Skeletal muscle tissue (tissue), 4 donors: ENCODE data around the gene TMEM174. TPM values are rescaled to one million over a fixed set of nuclear protein-coding genes. Genes with fewer than 3 reads are reported as not detected.
"Not testable (repeated sequence)": the region's sequence is repeated elsewhere in the genome, so short reads cannot be mapped to it uniquely, and the experiment has no call there.

Experiments
- H3K27ac ChIP-seq: one replicate; pipeline ENCODE4 v1.7.0; 2013; ENCODE audit warnings: mild to moderate bottlenecking, low read depth, low read length, inconsistent platforms
- H3K27me3 ChIP-seq, 3 donors: one replicate each; pipeline ENCODE4 v1.7.0; 2013; ENCODE audit warnings: low read length in 3 of 3; ENCODE audit not compliant: control insufficient read depth in 3 of 3, insufficient read depth in 3 of 3
- H3K36me3 ChIP-seq, 3 donors: one replicate each; pipeline ENCODE4 v1.7.0; 2013; ENCODE audit warnings: low read length in 3 of 3; ENCODE audit not compliant: control insufficient read depth in 3 of 3, insufficient read depth in 3 of 3
- H3K4me1 ChIP-seq, 3 donors: one replicate each; pipeline ENCODE4 v1.7.0; 2013; ENCODE audit warnings: low read length in 3 of 3, mild to moderate bottlenecking in 3 of 3; ENCODE audit not compliant: control insufficient read depth in 3 of 3, insufficient read depth in 3 of 3
- H3K4me3 ChIP-seq, 3 donors: one replicate each; pipeline ENCODE4 v1.7.0; 2013; ENCODE audit warnings: low read length in 3 of 3
- H3K9ac ChIP-seq, 3 donors: one replicate each; pipeline ENCODE4 v1.7.0; 2013; ENCODE audit warnings: low read length in 3 of 3, mild to moderate bottlenecking in 3 of 3, moderate library complexity in 2 of 3, low read depth in 1 of 3
- H3K9me3 ChIP-seq, 3 donors: one replicate each; pipeline ENCODE4 v1.7.0; 2013; ENCODE audit warnings: low read length in 3 of 3; ENCODE audit not compliant: control insufficient read depth in 3 of 3
- total RNA-seq: library from RNA; depleted of rRNA; stranded (reverse); fragments of >200 nt; gene quantifications from one replicate; pipeline ENCODE4 v1.2.3, GENCODE V29; 2014
- donor health status: Osteomylitis.

TMEM174 gene
- total RNA-seq, 1 donor from 2014 or later: not detected

DNA sequence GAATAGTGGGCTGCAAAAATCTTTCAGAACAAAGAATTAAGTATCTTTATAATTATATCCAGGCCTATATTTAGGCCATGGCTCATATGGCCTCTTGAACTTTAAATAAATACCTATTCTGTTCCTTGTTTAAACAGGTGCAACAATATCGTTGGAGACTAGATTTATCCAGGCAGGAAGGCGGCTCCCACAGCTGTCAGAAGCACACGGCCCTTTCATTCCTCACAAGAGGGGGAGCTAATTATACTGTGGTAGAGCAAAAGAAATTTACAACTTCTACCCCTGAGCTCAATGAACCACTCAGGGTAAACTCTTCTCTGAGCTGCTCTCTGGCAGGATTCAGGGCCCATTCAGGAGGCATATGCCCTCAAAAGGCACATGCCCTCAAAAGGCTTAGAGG, 31.3 kb downstream of the TMEM174 start:
- Histone ChIP-seq H3K9ac (no peak overlapping the region), H3K27ac (no peak overlapping the region), H3K4me1 (peaks cover 0 to 2% (median 0%) of the 10 kb centered on the region in 3 donors), H3K36me3 (no peaks in the 10 kb centered on the region), H3K4me3 (no peak overlapping the region), H3K9me3 (no peaks in the 10 kb centered on the region), H3K27me3 (peaks cover 6 to 28% (median 8%) of the 10 kb centered on the region in 3 donors)

DNA sequence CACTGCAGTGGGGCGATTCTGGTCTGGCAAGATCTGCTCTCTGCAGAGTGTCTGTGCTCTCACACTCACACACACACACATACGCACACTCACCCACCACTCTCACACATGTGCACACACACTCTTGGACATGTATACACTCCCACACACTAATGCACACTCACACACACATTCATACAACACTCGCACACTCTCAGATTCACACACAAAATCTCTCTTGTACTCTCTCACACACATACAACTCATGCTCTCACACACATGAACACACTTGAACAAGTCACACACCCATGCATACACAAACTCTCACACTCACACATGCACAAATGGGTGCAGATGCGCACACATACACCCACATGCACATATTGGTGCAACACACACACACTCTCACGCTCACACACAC, 31.7 kb downstream of the TMEM174 start:
- Histone ChIP-seq H3K9me3 (no peaks in the 10 kb centered on the region), H3K27ac (no peak overlapping the region), H3K27me3 (peaks cover 6 to 28% (median 8%) of the 10 kb centered on the region in 3 donors), H3K9ac (no peak overlapping the region), H3K4me1 (peaks cover 0 to 2% (median 0%) of the 10 kb centered on the region in 3 donors), H3K36me3 (no peaks in the 10 kb centered on the region), H3K4me3 (no peak overlapping the region)

DNA sequence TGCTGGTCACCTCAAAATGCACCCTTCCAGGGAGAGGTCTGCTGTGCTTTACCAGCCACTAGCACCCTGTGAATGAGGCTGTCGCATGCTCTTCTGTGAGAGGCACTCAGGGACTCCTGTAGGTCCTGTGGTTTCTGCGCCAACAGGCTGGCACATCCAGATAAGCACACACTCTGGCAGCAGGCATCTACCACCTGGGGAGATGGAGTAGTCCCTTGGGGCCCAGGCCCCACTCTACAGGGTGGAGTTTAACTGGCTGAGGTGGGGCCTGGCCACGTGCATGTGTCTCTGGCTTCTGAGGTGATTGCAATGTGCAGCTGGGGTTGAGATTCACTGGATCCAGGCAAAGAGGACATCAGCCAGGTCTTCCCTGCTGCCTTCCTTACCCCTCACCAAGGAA, 32.3 kb downstream of the TMEM174 start:
- Histone ChIP-seq H3K27ac (no peak overlapping the region), H3K4me1 (peaks cover 0 to 2% (median 0%) of the 10 kb centered on the region in 3 donors), H3K9me3 (no peaks in the 10 kb centered on the region), H3K4me3 (no peak overlapping the region), H3K9ac (no peak overlapping the region), H3K36me3 (no peaks in the 10 kb centered on the region), H3K27me3 (peaks cover 6 to 28% (median 8%) of the 10 kb centered on the region in 3 donors)

GRCh38 chr5:73207239-73207638, 34.2 kb downstream of the TMEM174 start:
- H3K9ac ChIP-seq, H3K4me3 ChIP-seq, H3K36me3 ChIP-seq, H3K9me3 ChIP-seq, H3K4me1 ChIP-seq, H3K27ac ChIP-seq: not testable (repeated sequence)
- peaks cover 6 to 28% (median 8%) of the 10 kb centered on the region in 3 donors for H3K27me3 ChIP-seq

- H3K9ac ChIP-seq, H3K36me3 ChIP-seq, H3K4me3 ChIP-seq, H3K4me1 ChIP-seq, H3K9me3 ChIP-seq, H3K27ac ChIP-seq: not testable (repeated sequence)
- peaks cover 9 to 33% (median 13%) of the 10 kb centered on the region in 3 donors for H3K27me3 ChIP-seq
Measured at GRCh38 chr5:73209075-73209474, 36.1 kb downstream of the TMEM174 start.

GRCh38 chr5:73212693-73213092, 39.7 kb downstream of the TMEM174 start:
- not testable (repeated sequence) for H3K9me3 ChIP-seq, H3K27ac ChIP-seq, H3K4me3 ChIP-seq, H3K9ac ChIP-seq, H3K4me1 ChIP-seq, H3K36me3 ChIP-seq
- peaks cover 34 to 40% (median 36%) of the 10 kb centered on the region in 3 donors for H3K27me3 ChIP-seq

GRCh38 chr5:73213566-73213998, 40.6 kb downstream of the TMEM174 start:
- Histone ChIP-seq H3K9me3 (no peaks in the 10 kb centered on the region), H3K4me1 (peaks cover 7 to 8% (median 8%) of the 10 kb centered on the region in 3 donors), H3K36me3 (no peaks in the 10 kb centered on the region), H3K9ac (no peak overlapping the region), H3K27me3 (peaks cover 34 to 40% (median 39%) of the 10 kb centered on the region in 3 donors), H3K4me3 (no peak overlapping the region), H3K27ac (no peak overlapping the region)

DNA sequence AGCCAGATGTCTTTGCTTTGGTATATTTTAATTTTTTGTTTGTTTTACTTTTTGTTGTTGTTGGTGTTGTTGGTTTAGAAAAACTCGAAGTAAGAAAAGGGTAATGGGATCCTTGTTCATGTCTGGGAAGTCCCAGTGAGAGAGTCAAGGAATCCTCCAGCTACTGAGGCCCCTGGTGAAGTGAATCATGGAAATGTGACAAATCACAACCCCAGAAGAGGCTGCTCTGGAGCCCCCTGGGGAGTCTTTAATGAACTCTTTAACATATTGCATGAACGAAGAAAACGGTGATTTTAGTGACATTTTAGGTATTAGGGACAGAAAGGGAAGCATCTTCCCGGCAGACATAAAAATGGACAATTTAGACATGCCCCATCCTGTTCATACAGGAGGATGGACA, 41.3 kb downstream of the TMEM174 start:
- Histone ChIP-seq H3K36me3 (no peaks in the 10 kb centered on the region), H3K4me3 (no peak overlapping the region), H3K4me1 (peaks cover 7 to 8% (median 8%) of the 10 kb centered on the region in 3 donors), H3K9ac (no peak overlapping the region), H3K27me3 (peaks cover 38 to 44% (median 40%) of the 10 kb centered on the region in 3 donors), H3K27ac (no peak overlapping the region), H3K9me3 (no peaks in the 10 kb centered on the region)

DNA sequence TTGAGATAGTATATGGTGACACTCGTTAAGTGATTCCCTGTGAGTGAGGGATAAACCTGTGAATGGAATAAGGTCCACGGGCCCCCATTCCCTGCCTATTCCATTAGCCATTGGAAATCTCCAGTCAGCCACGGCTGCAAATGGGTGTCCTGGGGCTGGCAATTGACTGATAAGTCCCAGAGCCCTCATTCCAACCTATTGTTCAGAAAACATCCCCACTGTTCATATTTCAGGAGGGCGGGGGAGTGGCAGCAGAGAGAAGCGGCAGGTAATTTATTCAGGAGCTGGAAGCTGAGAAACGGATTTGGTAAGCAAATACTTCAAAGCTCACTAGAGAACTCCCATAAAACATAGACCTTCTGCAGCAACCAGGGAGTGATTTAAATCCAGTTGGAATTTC, 42.0 kb downstream of the TMEM174 start:
- peaks cover 41 to 46% (median 41%) of the 10 kb centered on the region in 3 donors for H3K27me3 ChIP-seq
- no peaks in the 10 kb centered on the region for H3K36me3 ChIP-seq
- H3K9me3 ChIP-seq: no peaks in the 10 kb centered on the region
- H3K4me1 ChIP-seq: peaks cover 7 to 8% (median 8%) of the 10 kb centered on the region in 3 donors
- H3K9ac ChIP-seq: no peak overlapping the region
- H3K4me3 ChIP-seq: no peak overlapping the region
- H3K27ac ChIP-seq: no peak overlapping the region

DNA sequence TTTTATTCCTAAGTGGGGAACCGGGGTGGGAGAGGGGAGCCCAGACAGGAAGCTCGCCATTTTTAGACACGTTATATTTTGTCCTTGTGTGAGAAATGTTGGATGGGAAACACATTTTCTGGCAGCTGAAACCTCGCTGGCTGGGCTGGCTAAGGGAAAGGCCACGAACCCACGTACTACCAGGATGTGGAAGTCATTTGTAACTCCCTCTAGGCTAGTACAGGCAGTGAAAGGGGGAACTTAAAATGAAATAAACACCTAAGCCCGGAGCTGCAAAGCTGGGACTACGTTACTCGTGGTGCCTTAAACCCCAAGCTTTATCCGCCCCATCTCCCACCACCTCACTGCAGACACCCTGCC, 42.5 kb downstream of the TMEM174 start:
- H3K9me3 ChIP-seq: no peaks in the 10 kb centered on the region
- peaks cover 43 to 46% (median 44%) of the 10 kb centered on the region in 3 donors for H3K27me3 ChIP-seq
- peak overlapping the region; percentile 16 to 69 (median 57) for H3K4me3 ChIP-seq
- H3K9ac ChIP-seq: peak overlapping the region in 1 of 3 donors; percentile 66
- H3K27ac ChIP-seq: no peak overlapping the region
- H3K36me3 ChIP-seq: no peaks in the 10 kb centered on the region
- peaks cover 7 to 8% (median 8%) of the 10 kb centered on the region in 3 donors for H3K4me1 ChIP-seq
